ENCODE results near the gene DAG1.

DNA sequence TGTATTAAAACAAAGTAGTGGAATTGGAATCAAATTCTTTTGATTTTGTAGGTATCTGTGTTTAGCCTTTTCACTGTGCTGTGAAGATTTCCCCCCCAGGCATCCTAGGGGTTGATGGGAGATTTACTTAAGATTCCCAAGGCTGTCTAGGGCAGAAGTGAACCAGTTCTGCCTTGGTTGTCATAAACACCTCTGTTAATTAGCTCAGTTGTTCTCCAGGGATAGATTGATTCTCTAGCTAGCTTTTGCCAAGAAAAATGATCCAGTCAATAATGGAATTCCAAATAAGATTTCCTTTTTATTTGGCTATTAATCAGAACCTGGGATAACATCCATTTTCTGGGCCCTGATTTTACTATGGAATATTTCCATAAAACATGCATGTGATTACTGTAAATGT, 12.7 kb downstream of the DAG1 start:
- TF ChIP-seq EGR1 (IDR thresholded peaks at IDR 0.05; ENCODE audit: low read depth) (no peak), YY1 (IDR thresholded peaks at IDR 0.05; ENCODE audit: extremely low read depth, insufficient replicate concordance, low read depth, low read length) (no peak), ELF1 (IDR thresholded peaks at IDR 0.05; ENCODE audit: borderline replicate concordance, low read depth) (no peak), EZH2phosphoT487 (IDR thresholded peaks at IDR 0.05; ENCODE audit: borderline replicate concordance) (no peak), TCF7L2 (IDR thresholded peaks at IDR 0.05; ENCODE audit: borderline replicate concordance, extremely low read depth, insufficient read depth, insufficient read length) (no peak), POLR2A (IDR thresholded peaks at IDR 0.05; ENCODE audit: borderline replicate concordance, extremely low read depth, insufficient read depth, insufficient read length) (no peak), ZFX (IDR thresholded peaks at IDR 0.05) (no peak), FOSL1 (IDR thresholded peaks at IDR 0.05; ENCODE audit: low read depth) (no peak), JUND (IDR thresholded peaks at IDR 0.05) (no peak), CEBPB (IDR thresholded peaks at IDR 0.05; ENCODE audit: low read depth) (no peak), RAD21 (IDR thresholded peaks at IDR 0.05; ENCODE audit: low read depth) (no peak)
- TF ChIP-seq, protein P1, sequence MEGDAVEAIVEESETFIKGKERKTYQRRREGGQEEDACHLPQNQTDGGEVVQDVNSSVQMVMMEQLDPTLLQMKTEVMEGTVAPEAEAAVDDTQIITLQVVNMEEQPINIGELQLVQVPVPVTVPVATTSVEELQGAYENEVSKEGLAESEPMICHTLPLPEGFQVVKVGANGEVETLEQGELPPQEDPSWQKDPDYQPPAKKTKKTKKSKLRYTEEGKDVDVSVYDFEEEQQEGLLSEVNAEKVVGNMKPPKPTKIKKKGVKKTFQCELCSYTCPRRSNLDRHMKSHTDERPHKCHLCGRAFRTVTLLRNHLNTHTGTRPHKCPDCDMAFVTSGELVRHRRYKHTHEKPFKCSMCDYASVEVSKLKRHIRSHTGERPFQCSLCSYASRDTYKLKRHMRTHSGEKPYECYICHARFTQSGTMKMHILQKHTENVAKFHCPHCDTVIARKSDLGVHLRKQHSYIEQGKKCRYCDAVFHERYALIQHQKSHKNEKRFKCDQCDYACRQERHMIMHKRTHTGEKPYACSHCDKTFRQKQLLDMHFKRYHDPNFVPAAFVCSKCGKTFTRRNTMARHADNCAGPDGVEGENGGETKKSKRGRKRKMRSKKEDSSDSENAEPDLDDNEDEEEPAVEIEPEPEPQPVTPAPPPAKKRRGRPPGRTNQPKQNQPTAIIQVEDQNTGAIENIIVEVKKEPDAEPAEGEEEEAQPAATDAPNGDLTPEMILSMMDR (IDR thresholded peaks at IDR 0.05 in 2 of 3, conservative IDR thresholded peaks at IDR 0.05 in 1 of 3; ENCODE audit: borderline replicate concordance in 1 of 3, insufficient read depth in 1 of 3, low read depth in 2 of 3, low read length in 2 of 3): no peak
- TF ChIP-seq, protein P2, sequence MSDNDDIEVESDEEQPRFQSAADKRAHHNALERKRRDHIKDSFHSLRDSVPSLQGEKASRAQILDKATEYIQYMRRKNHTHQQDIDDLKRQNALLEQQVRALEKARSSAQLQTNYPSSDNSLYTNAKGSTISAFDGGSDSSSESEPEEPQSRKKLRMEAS (IDR thresholded peaks at IDR 0.05): no peak
- TF ChIP-seq, protein P3, sequence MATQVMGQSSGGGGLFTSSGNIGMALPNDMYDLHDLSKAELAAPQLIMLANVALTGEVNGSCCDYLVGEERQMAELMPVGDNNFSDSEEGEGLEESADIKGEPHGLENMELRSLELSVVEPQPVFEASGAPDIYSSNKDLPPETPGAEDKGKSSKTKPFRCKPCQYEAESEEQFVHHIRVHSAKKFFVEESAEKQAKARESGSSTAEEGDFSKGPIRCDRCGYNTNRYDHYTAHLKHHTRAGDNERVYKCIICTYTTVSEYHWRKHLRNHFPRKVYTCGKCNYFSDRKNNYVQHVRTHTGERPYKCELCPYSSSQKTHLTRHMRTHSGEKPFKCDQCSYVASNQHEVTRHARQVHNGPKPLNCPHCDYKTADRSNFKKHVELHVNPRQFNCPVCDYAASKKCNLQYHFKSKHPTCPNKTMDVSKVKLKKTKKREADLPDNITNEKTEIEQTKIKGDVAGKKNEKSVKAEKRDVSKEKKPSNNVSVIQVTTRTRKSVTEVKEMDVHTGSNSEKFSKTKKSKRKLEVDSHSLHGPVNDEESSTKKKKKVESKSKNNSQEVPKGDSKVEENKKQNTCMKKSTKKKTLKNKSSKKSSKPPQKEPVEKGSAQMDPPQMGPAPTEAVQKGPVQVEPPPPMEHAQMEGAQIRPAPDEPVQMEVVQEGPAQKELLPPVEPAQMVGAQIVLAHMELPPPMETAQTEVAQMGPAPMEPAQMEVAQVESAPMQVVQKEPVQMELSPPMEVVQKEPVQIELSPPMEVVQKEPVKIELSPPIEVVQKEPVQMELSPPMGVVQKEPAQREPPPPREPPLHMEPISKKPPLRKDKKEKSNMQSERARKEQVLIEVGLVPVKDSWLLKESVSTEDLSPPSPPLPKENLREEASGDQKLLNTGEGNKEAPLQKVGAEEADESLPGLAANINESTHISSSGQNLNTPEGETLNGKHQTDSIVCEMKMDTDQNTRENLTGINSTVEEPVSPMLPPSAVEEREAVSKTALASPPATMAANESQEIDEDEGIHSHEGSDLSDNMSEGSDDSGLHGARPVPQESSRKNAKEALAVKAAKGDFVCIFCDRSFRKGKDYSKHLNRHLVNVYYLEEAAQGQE (IDR thresholded peaks at IDR 0.05; ENCODE audit: low read depth): no peak

Measured in HCT116 (cell line).